Astrocyte (in vitro differentiated cells and primary cell): ENCODE results near the gene MEG3. TPM values are rescaled to one million over a fixed set of nuclear protein-coding genes. Genes with fewer than 3 reads are reported as not detected.

Source experiments
- DNase-seq: peaks from one replicate; pipeline ENCODE4 v3.0.0-alpha.2; 2010; ENCODE audit warnings: low read depth
- FAIRE-seq: peaks from 2 replicates; lab custom pipeline; 2011; peaks lifted over from hg19 to GRCh38; lab: Jason Lieb, UNC
- H2AFZ ChIP-seq: 2 replicates; pipeline ENCODE4 v1.6.0; 2012; ENCODE audit warnings: low read depth, low read length, inconsistent platforms
- H3K27ac ChIP-seq: 2 replicates; pipeline ENCODE4 v1.5.1; 2011; ENCODE audit warnings: low read depth, low read length, inconsistent platforms
- H3K27me3 ChIP-seq: 2 replicates; pipeline ENCODE4 v1.6.0; 2011; ENCODE audit warnings: low read length, inconsistent platforms; ENCODE audit not compliant: insufficient read depth
- H3K36me3 ChIP-seq: 2 replicates; pipeline ENCODE4 v1.5.1; 2011; ENCODE audit warnings: low read length, inconsistent platforms; ENCODE audit not compliant: insufficient read depth
- H3K4me1 ChIP-seq: 2 replicates; pipeline ENCODE4 v1.5.1; 2011; ENCODE audit warnings: low read length, inconsistent platforms; ENCODE audit not compliant: insufficient read depth
- H3K4me2 ChIP-seq: 2 replicates; pipeline ENCODE4 v1.6.0; 2012; ENCODE audit warnings: low read length, inconsistent platforms
- H3K4me3 ChIP-seq: 2 replicates; pipeline ENCODE4 v1.5.1; 2011; ENCODE audit warnings: low read depth, mild to moderate bottlenecking, low read length, inconsistent platforms; ENCODE audit not compliant: insufficient read depth
- H3K79me2 ChIP-seq: 2 replicates; pipeline ENCODE4 v1.6.0; 2012; ENCODE audit warnings: mild to moderate bottlenecking, low read length, inconsistent platforms; ENCODE audit not compliant: insufficient read depth
- H3K9ac ChIP-seq: 2 replicates; pipeline ENCODE4 v1.6.0; 2012; ENCODE audit warnings: mild to moderate bottlenecking, low read length, inconsistent platforms
- H3K9me3 ChIP-seq: 2 replicates; pipeline ENCODE4 v1.5.1; 2012; ENCODE audit warnings: low read depth, mild to moderate bottlenecking, low read length, inconsistent platforms; ENCODE audit not compliant: insufficient read depth
- H4K20me1 ChIP-seq: 2 replicates; pipeline ENCODE4 v1.6.0; 2012; ENCODE audit warnings: low read length, inconsistent platforms; ENCODE audit not compliant: insufficient read depth
- H3K27ac Mint-ChIP-seq: one replicate; pipeline ENCODE4 v1.8.0; 2021; ENCODE audit warnings: mild to moderate bottlenecking, mixed read lengths; ENCODE audit not compliant: unreplicated experiment
- H3K27me3 Mint-ChIP-seq: one replicate; pipeline ENCODE4 v1.8.0; 2021; ENCODE audit warnings: low read depth, mixed read lengths; ENCODE audit not compliant: unreplicated experiment
- H3K36me3 Mint-ChIP-seq: one replicate; pipeline ENCODE4 v1.8.0; 2021; ENCODE audit warnings: low read depth, mixed read lengths; ENCODE audit not compliant: unreplicated experiment
- H3K4me1 Mint-ChIP-seq: one replicate; pipeline ENCODE4 v1.8.0; 2021; ENCODE audit warnings: low read depth, mixed read lengths; ENCODE audit not compliant: unreplicated experiment
- H3K4me3 Mint-ChIP-seq: one replicate; pipeline ENCODE4 v1.8.0; 2021; ENCODE audit warnings: mild to moderate bottlenecking, moderate library complexity, mixed read lengths; ENCODE audit not compliant: unreplicated experiment
- H3K9me3 Mint-ChIP-seq: one replicate; pipeline ENCODE4 v1.8.0; 2021; ENCODE audit warnings: mild to moderate bottlenecking, mixed read lengths; ENCODE audit not compliant: unreplicated experiment
- EZH2 ChIP-seq: IDR thresholded peaks from 2 replicates; pipeline ENCODE4 v1.6.1; 2012; ENCODE audit warnings: mild to moderate bottlenecking, low read length, inconsistent platforms; ENCODE audit not compliant: insufficient read depth
- total RNA-seq: library from RNA; stranded (reverse); gene quantifications from 2 replicates; pipeline ENCODE4 v1.2.1, GENCODE V29; 2021
- TF ChIP-seq, protein P1 (sequence below): IDR thresholded peaks from 2 replicates; pipeline ENCODE4 v1.5.1; 2011; ENCODE audit warnings: low read depth, mild to moderate bottlenecking, inconsistent platforms, low read length, moderate library complexity; ENCODE audit not compliant: insufficient read depth

Gene MEG3
- total RNA-seq, 1 donor from 2014 or later = not detected

GRCh38 chr14:100807496-100807895 lies 18.4 kb upstream of the MEG3 start:
- Histone ChIP-seq H3K4me2 (no peak overlapping the region), H3K27me3 (peaks cover 14% of the 10 kb centered on the region), H3K9ac (no peak overlapping the region), H3K79me2 (no peaks in the 10 kb centered on the region), H2AFZ (no peak overlapping the region), H3K36me3 (no peaks in the 10 kb centered on the region), H3K9me3 (peaks cover 22% of the 10 kb centered on the region), H3K4me3 (no peak overlapping the region), H4K20me1 (no peaks in the 10 kb centered on the region), H3K27ac (no peak overlapping the region), H3K4me1 (no peaks in the 10 kb centered on the region)
- H3K9me3 Mint-ChIP-seq = peaks cover 30% of the 10 kb centered on the region
- TF ChIP-seq, protein P1, sequence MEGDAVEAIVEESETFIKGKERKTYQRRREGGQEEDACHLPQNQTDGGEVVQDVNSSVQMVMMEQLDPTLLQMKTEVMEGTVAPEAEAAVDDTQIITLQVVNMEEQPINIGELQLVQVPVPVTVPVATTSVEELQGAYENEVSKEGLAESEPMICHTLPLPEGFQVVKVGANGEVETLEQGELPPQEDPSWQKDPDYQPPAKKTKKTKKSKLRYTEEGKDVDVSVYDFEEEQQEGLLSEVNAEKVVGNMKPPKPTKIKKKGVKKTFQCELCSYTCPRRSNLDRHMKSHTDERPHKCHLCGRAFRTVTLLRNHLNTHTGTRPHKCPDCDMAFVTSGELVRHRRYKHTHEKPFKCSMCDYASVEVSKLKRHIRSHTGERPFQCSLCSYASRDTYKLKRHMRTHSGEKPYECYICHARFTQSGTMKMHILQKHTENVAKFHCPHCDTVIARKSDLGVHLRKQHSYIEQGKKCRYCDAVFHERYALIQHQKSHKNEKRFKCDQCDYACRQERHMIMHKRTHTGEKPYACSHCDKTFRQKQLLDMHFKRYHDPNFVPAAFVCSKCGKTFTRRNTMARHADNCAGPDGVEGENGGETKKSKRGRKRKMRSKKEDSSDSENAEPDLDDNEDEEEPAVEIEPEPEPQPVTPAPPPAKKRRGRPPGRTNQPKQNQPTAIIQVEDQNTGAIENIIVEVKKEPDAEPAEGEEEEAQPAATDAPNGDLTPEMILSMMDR = no peak
- TF ChIP-seq EZH2 = no peak
- peak overlapping the region; percentile 66 for H3K27ac Mint-ChIP-seq
- no peaks in the 10 kb centered on the region for H3K36me3 Mint-ChIP-seq
- H3K27me3 Mint-ChIP-seq = peaks cover 25% of the 10 kb centered on the region
- no peaks in the 10 kb centered on the region for H3K4me1 Mint-ChIP-seq
- no peak overlapping the region for H3K4me3 Mint-ChIP-seq
- DNase-seq = no peak
- no peak for FAIRE-seq

DNA sequence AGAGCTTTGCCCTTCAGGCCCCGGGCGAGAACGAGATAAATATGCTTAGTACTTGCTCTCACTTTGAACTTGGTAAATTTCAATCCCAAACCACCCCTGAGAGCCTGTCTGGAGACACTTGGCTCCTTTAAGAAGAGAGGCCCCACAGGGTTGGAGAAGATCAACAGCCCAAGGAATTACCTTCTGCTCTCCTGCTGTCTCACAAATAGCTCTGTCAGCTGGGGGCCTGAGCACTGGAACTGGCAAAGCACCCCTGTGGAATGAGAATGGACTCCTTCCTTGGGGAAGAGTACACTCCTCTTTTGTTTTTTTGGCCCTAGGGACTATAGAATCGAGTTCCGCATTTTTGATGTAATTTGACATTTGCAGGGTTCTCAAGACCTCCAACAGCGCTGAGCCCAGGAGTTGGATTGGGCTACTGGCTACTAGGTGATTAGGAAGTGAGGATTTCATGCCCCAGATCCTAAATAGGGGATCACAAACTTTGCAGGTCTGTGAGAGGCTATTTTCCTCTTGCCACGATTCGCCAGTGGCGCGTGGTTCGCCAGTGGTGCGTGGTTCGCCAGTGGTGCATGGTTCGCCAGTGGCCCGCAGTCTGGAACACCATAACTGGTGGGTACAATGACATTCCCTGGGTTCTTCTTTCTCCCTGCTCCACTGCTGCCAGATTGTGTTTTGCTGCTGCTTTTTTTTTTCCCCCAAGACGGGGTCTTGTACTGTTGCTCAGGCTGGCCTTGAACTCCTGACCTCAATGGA lies 17.8 kb upstream of the MEG3 start:
- no peaks in the 10 kb centered on the region for H3K79me2 ChIP-seq
- H3K9ac ChIP-seq = no peak overlapping the region
- DNase-seq (no peak), FAIRE-seq (no peak)
- peaks cover 22% of the 10 kb centered on the region for H3K9me3 ChIP-seq
- no peaks in the 10 kb centered on the region for H3K36me3 ChIP-seq
- Mint-ChIP-seq H3K27ac (peak overlapping the region; percentile 66), H3K4me3 (no peak overlapping the region), H3K27me3 (peaks cover 21% of the 10 kb centered on the region), H3K36me3 (no peaks in the 10 kb centered on the region), H3K4me1 (no peaks in the 10 kb centered on the region), H3K9me3 (peaks cover 30% of the 10 kb centered on the region)
- H3K27me3 ChIP-seq = peaks cover 12% of the 10 kb centered on the region
- H2AFZ ChIP-seq = no peak overlapping the region
- no peaks in the 10 kb centered on the region for H3K4me1 ChIP-seq
- no peak for TF ChIP-seq EZH2
- TF ChIP-seq, protein P1 = no peak
- no peaks in the 10 kb centered on the region for H4K20me1 ChIP-seq
- no peak overlapping the region for H3K4me3 ChIP-seq
- no peak overlapping the region for H3K4me2 ChIP-seq
- H3K27ac ChIP-seq = no peak overlapping the region

GRCh38 chr14:100810435-100810834 lies 15.5 kb upstream of the MEG3 start:
- H3K27me3 ChIP-seq = peaks cover 12% of the 10 kb centered on the region
- FAIRE-seq = no peak
- Mint-ChIP-seq H3K4me3 (no peak overlapping the region), H3K36me3 (peaks cover 3% of the 10 kb centered on the region), H3K4me1 (no peaks in the 10 kb centered on the region), H3K27ac (no peak overlapping the region), H3K27me3 (peaks cover 11% of the 10 kb centered on the region), H3K9me3 (peaks cover 33% of the 10 kb centered on the region)
- DNase-seq = no peak
- peak overlapping the region; percentile 64 for H3K4me2 ChIP-seq
- no peak overlapping the region for H3K4me3 ChIP-seq
- H3K9ac ChIP-seq = no peak overlapping the region
- H3K36me3 ChIP-seq = no peaks in the 10 kb centered on the region
- no peaks in the 10 kb centered on the region for H3K79me2 ChIP-seq
- H4K20me1 ChIP-seq = no peaks in the 10 kb centered on the region
- peaks cover 22% of the 10 kb centered on the region for H3K9me3 ChIP-seq
- H3K4me1 ChIP-seq = peaks cover under 1% of the 10 kb centered on the region
- H3K27ac ChIP-seq = no peak overlapping the region
- H2AFZ ChIP-seq = no peak overlapping the region
- TF ChIP-seq, protein P1 = no peak
- no peak for TF ChIP-seq EZH2
